Parathyroid adenoma (tissue), 2 donors: ENCODE results near the gene CAT.
"Not testable (repeated sequence)": the region's sequence is repeated elsewhere in the genome, so short reads cannot be mapped to it uniquely, and the experiment has no call there.

Source experiments
- H2AFZ ChIP-seq: fragments of 300-600 bp; sonication (generic); one replicate; pipeline ENCODE4 v1.7.0; 2017; ENCODE audit warnings: antibody characterized with exemption, mild to moderate bottlenecking
- H3K27ac ChIP-seq: fragments of 300-600 bp; sonication (generic); one replicate; pipeline ENCODE4 v1.7.0; 2017
- H3K27me3 ChIP-seq: fragments of 300-600 bp; sonication (generic); one replicate; pipeline ENCODE4 v1.7.0; 2017; ENCODE audit warnings: low read length; ENCODE audit not compliant: control insufficient read depth, insufficient read depth
- H3K36me3 ChIP-seq: fragments of 300-600 bp; sonication (generic); one replicate; pipeline ENCODE4 v1.7.0; 2017; ENCODE audit warnings: low read length; ENCODE audit not compliant: control insufficient read depth, insufficient read depth
- H3K4me1 ChIP-seq: fragments of 300-600 bp; sonication (generic); one replicate; pipeline ENCODE4 v1.7.0; 2017; ENCODE audit warnings: control low read depth
- H3K4me2 ChIP-seq: fragments of 300-600 bp; sonication (generic); one replicate; pipeline ENCODE4 v1.7.0; 2017; ENCODE audit warnings: low read length
- H3K4me3 ChIP-seq: fragments of 300-600 bp; sonication (generic); one replicate; pipeline ENCODE4 v1.7.0; 2017; ENCODE audit warnings: low read depth, low read length
- H3K79me2 ChIP-seq: fragments of 300-600 bp; sonication (generic); one replicate; pipeline ENCODE4 v1.7.0; 2017; ENCODE audit warnings: control low read depth
- H3K9ac ChIP-seq: fragments of 300-600 bp; sonication (generic); one replicate; pipeline ENCODE4 v1.7.0; 2017; ENCODE audit warnings: mild to moderate bottlenecking
- H3K9me3 ChIP-seq: fragments of 300-600 bp; sonication (generic); one replicate; pipeline ENCODE4 v1.7.0; 2017; ENCODE audit warnings: low read length; ENCODE audit not compliant: control insufficient read depth
- CTCF ChIP-seq: fragments of 300-600 bp; sonication (generic); IDR thresholded peaks from one replicate; pipeline ENCODE4 v1.7.0; 2017; ENCODE audit warnings: antibody characterized with exemption, mild to moderate bottlenecking
- donor health status: primary hyperparathyroidism.

CAT gene

GRCh38 chr11:34423300-34423699 is 15.4 kb upstream of the CAT start:
- H3K27ac ChIP-seq: no peak overlapping the region
- no peaks in the 10 kb centered on the region for H3K4me1 ChIP-seq
- H2AFZ ChIP-seq: no peak overlapping the region
- no peak for TF ChIP-seq CTCF
- H3K9ac ChIP-seq: no peak overlapping the region
- no peaks in the 10 kb centered on the region for H3K36me3 ChIP-seq
- H3K79me2 ChIP-seq: no peaks in the 10 kb centered on the region
- no peak overlapping the region for H3K4me3 ChIP-seq
- H3K9me3 ChIP-seq: no peaks in the 10 kb centered on the region
- no peaks in the 10 kb centered on the region for H3K27me3 ChIP-seq
- H3K4me2 ChIP-seq: no peak overlapping the region

- not testable (repeated sequence) for H3K4me1 ChIP-seq
These were observed 13.9 kb upstream of the CAT start for GRCh38 chr11:34424826-34425225.

GRCh38 chr11:34425360-34425759 is 13.4 kb upstream of the CAT start:
- Histone ChIP-seq H3K9me3 (no peaks in the 10 kb centered on the region), H3K4me2 (no peak overlapping the region), H3K4me1 (no peaks in the 10 kb centered on the region), H3K27ac (no peak overlapping the region), H3K9ac (no peak overlapping the region), H3K27me3 (no peaks in the 10 kb centered on the region), H3K79me2 (no peaks in the 10 kb centered on the region), H3K36me3 (no peaks in the 10 kb centered on the region), H3K4me3 (no peak overlapping the region), H2AFZ (no peak overlapping the region)
- TF ChIP-seq CTCF: no peak

More at GRCh38 chr11:34424826-34425225, 13.9 kb upstream of the CAT start:
- not testable (repeated sequence) for H3K4me3 ChIP-seq, H3K9ac ChIP-seq, H3K79me2 ChIP-seq, H3K36me3 ChIP-seq, H2AFZ ChIP-seq, H3K27ac ChIP-seq, H3K9me3 ChIP-seq, H3K4me2 ChIP-seq, H3K27me3 ChIP-seq

- no peak for TF ChIP-seq CTCF
- no peaks in the 10 kb centered on the region for H3K36me3 ChIP-seq
- H3K4me1 ChIP-seq: no peaks in the 10 kb centered on the region
- no peak overlapping the region for H3K4me2 ChIP-seq
- H3K79me2 ChIP-seq: no peaks in the 10 kb centered on the region
- H3K4me3 ChIP-seq: no peak overlapping the region
- no peaks in the 10 kb centered on the region for H3K9me3 ChIP-seq
- H3K27ac ChIP-seq: no peak overlapping the region
- H3K9ac ChIP-seq: no peak overlapping the region
- H3K27me3 ChIP-seq: no peaks in the 10 kb centered on the region
- H2AFZ ChIP-seq: no peak overlapping the region
These were observed 12.9 kb upstream of the CAT start for GRCh38 chr11:34425867-34426266.

GRCh38 chr11:34426766-34427185 is 12.0 kb upstream of the CAT start:
- Histone ChIP-seq H2AFZ (peak overlapping the region; percentile 17), H3K4me1 (no peaks in the 10 kb centered on the region), H3K79me2 (no peaks in the 10 kb centered on the region), H3K9ac (no peak overlapping the region), H3K27me3 (no peaks in the 10 kb centered on the region), H3K4me2 (no peak overlapping the region), H3K4me3 (no peak overlapping the region), H3K36me3 (no peaks in the 10 kb centered on the region), H3K27ac (no peak overlapping the region), H3K9me3 (no peaks in the 10 kb centered on the region)
- no peak for TF ChIP-seq CTCF
